CD4-positive, CD25-positive, alpha-beta regulatory T cell (primary cell): ENCODE results near the gene TLE3. TPM values are rescaled to one million over a fixed set of nuclear protein-coding genes. Genes with fewer than 3 reads are reported as not detected.

ENCODE experiments used
- ATAC-seq, 2 donors: fragments of 150-1000 bp; cut with Tn5 transposase; one replicate each; pipeline ENCODE4 v1.10.0; 2021; ENCODE audit warnings: low read depth in 2 of 2, moderate number of reproducible peaks in 2 of 2, moderate library complexity in 1 of 2
- DNase-seq, 3 donors: peaks; one replicate each; pipeline versions ENCODE4 v3.0.0 to v3.0.0-alpha.2; 2012 to 2022; ENCODE audit warnings: mixed read lengths in 1 of 3
- H3K27ac ChIP-seq: one replicate; pipeline ENCODE4 v1.7.0; 2013; ENCODE audit warnings: mild to moderate bottlenecking, low read length; ENCODE audit not compliant: insufficient read depth, poor library complexity, severe bottlenecking
- H3K27me3 ChIP-seq: one replicate; pipeline ENCODE4 v1.7.0; 2013; ENCODE audit warnings: low read length; ENCODE audit not compliant: control insufficient read depth, insufficient read depth
- H3K36me3 ChIP-seq: one replicate; pipeline ENCODE4 v1.7.0; 2013; ENCODE audit warnings: mild to moderate bottlenecking, low read length, moderate library complexity; ENCODE audit not compliant: control insufficient read depth, insufficient read depth
- H3K4me1 ChIP-seq: 2 replicates; pipeline ENCODE4 v1.7.0; 2013; ENCODE audit warnings: mild to moderate bottlenecking, low read length; ENCODE audit not compliant: insufficient read depth, control insufficient read depth, poor library complexity, severe bottlenecking
- H3K4me3 ChIP-seq: one replicate; pipeline ENCODE4 v1.7.0; 2013; ENCODE audit warnings: low read depth, mild to moderate bottlenecking, low read length, moderate library complexity
- H3K9me3 ChIP-seq, 2 experiments: 1 replicate in 1 of 2; 2 replicates in 1 of 2; pipeline ENCODE4 v1.7.0; 2013; ENCODE audit warnings: low read length in 2 of 2, mild to moderate bottlenecking in 1 of 2, moderate library complexity in 1 of 2; ENCODE audit not compliant: control insufficient read depth in 2 of 2
- H3K27ac Mint-ChIP-seq, 3 donors: one replicate each; pipeline ENCODE4 v1.8.0; 2020 to 2022; ENCODE audit warnings: mild to moderate bottlenecking in 3 of 3, mixed read lengths in 3 of 3, moderate library complexity in 2 of 3
- H3K27me3 Mint-ChIP-seq: one replicate; pipeline ENCODE4 v1.8.0; 2022; ENCODE audit warnings: mild to moderate bottlenecking, mixed read lengths
- H3K36me3 Mint-ChIP-seq: one replicate; pipeline ENCODE4 v1.8.0; 2020; ENCODE audit warnings: mixed read lengths
- H3K4me1 Mint-ChIP-seq, 4 donors: one replicate each; pipeline ENCODE4 v1.8.0; 2020 to 2022; ENCODE audit warnings: mixed read lengths in 4 of 4, mild to moderate bottlenecking in 1 of 4
- H3K4me3 Mint-ChIP-seq, 4 donors: one replicate each; pipeline ENCODE4 v1.8.0; 2020 to 2022; ENCODE audit warnings: mild to moderate bottlenecking in 4 of 4, mixed read lengths in 4 of 4, moderate library complexity in 3 of 4
- H3K9me3 Mint-ChIP-seq, 7 donors: one replicate each; pipeline ENCODE4 v1.8.0; 2020 to 2022; ENCODE audit warnings: mixed read lengths in 7 of 7, mild to moderate bottlenecking in 3 of 7, moderate library complexity in 2 of 7
- polyA plus RNA-seq, 4 donors: library from polyadenylated mRNA; unstranded; fragments of 300-500 nt; fragmentation: Illumina TruSeq; gene quantifications; one replicate each; pipeline ENCODE4 v1.2.3, GENCODE V29; 2021
- total RNA-seq: library from RNA; stranded (reverse); gene quantifications from one replicate; pipeline ENCODE4 v1.2.3, GENCODE V29; 2022

Gene TLE3
- total and polyA plus RNA-seq, 5 donors from 2014 or later: 8.4 to 115 (median 12.7) TPM

DNA sequence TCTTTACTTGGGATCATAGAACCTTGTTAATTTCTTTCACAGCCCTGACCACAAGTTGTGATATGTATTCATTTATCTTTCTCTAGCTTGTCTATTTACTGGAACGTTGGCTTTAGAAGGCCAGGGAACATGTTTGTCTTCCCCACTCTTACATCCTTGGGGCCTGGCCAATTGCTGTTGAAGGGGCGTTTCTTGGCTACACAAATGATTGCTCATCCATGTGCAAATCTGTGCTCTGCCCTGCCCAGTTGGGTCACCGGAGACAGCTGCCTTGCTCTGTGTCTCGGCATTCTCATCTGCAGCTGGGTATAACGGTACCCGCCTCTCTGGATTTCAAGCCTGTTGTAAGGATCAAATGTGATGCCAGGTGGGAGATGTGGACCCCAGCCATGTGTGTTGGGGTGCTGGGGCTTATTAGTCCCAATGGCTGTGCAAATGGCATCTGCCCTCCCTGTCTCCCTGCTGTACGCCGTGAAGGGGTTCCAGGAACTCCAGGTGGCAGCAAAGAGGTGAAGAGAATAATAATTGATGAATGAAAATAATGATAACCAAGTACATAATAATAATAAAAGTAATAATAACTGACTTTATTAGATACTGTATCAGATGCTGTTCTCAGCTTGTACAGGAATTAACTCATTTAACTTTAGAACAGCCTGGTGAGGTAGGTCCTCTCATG lies 24.0 kb upstream of the TLE3 start:
- Histone ChIP-seq H3K27me3 (peaks cover 4% of the 10 kb centered on the region), H3K36me3 (no peaks in the 10 kb centered on the region), H3K27ac (no peak overlapping the region), H3K4me1 (no peaks in the 10 kb centered on the region), H3K4me3 (no peak overlapping the region), H3K9me3 (no peaks in the 10 kb centered on the region)
- Mint-ChIP-seq H3K27ac (no peak overlapping the region), H3K9me3 (no peaks in the 10 kb centered on the region), H3K4me1 (no peaks in the 10 kb centered on the region), H3K4me3 (no peak overlapping the region), H3K27me3 (peaks cover 21% of the 10 kb centered on the region), H3K36me3 (no peaks in the 10 kb centered on the region)
- no peak for DNase-seq
- no peak for ATAC-seq

GRCh38 chr15:70120958-70121623 lies 23.4 kb upstream of the TLE3 start:
- Mint-ChIP-seq H3K36me3 (no peaks in the 10 kb centered on the region), H3K9me3 (no peaks in the 10 kb centered on the region), H3K27ac (no peak overlapping the region), H3K4me1 (no peaks in the 10 kb centered on the region), H3K27me3 (peaks cover 15% of the 10 kb centered on the region), H3K4me3 (no peak overlapping the region)
- H3K27ac ChIP-seq: no peak overlapping the region
- H3K9me3 ChIP-seq: no peaks in the 10 kb centered on the region
- H3K36me3 ChIP-seq: no peaks in the 10 kb centered on the region
- ATAC-seq: no peak
- H3K4me3 ChIP-seq: no peak overlapping the region
- no peak for DNase-seq
- no peaks in the 10 kb centered on the region for H3K4me1 ChIP-seq
- peaks cover 4% of the 10 kb centered on the region for H3K27me3 ChIP-seq

DNA sequence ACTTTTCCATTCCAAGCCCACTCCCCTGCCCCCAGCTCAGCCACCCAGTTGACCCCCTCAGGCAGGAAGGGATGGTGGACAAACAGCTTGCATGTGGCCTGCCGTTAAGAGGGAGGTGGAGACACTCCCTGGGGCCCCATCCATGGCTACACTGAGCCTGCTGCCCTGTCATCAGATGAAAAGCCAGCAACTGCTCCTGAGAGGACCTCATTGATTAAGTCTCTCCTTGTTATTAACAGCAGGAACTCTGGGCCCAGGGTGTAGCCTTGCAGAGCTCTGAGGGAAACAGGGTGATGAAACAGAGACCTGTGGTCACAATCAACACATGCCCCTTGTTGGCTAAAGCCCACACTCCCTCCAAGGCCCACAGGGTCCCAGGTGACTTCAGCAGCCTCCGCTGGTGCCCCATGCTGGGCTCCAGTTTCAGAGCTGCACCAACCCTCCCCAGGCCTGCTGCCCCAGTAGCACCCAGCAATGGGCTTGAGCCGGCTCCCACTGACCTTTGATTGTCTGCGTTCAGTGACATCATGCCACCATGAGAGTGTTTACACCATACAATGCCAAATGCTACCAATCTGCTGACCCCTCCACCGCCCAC lies 22.3 kb upstream of the TLE3 start:
- H3K27me3 ChIP-seq: peaks cover 3% of the 10 kb centered on the region
- ATAC-seq (no peak), DNase-seq (no peak)
- H3K4me3 Mint-ChIP-seq: no peak overlapping the region
- peaks cover 19% of the 10 kb centered on the region for H3K27me3 Mint-ChIP-seq
- H3K36me3 Mint-ChIP-seq: no peaks in the 10 kb centered on the region
- H3K27ac ChIP-seq: no peak overlapping the region
- H3K27ac Mint-ChIP-seq: peak overlapping the region in 1 of 3 donors; percentile 20
- no peaks in the 10 kb centered on the region for H3K4me1 ChIP-seq
- no peaks in the 10 kb centered on the region for H3K9me3 ChIP-seq
- H3K36me3 ChIP-seq: no peaks in the 10 kb centered on the region
- H3K4me1 Mint-ChIP-seq: no peaks in the 10 kb centered on the region
- H3K4me3 ChIP-seq: no peak overlapping the region
- no peaks in the 10 kb centered on the region for H3K9me3 Mint-ChIP-seq

DNA sequence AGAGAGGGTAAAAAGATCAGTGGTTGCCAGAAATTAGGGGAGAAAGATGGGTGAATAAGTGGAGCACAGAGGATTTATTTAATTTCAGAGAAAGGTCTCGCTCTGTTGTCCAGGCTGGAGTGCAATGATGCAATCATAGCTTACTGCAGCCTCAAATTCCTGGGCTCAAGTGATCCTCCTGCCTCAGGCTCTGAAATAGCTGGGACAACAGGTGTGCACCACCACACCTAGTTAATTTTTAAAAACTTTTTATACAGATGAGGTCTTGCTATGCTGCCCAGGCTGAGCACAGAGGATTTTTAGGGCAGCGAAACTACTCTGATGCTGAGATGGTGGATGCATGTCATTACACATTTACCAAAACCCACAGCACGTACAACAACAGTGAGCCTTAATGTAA lies 20.9 kb upstream of the TLE3 start:
- Histone ChIP-seq H3K9me3 (no peaks in the 10 kb centered on the region), H3K36me3 (no peaks in the 10 kb centered on the region), H3K27me3 (peaks cover 3% of the 10 kb centered on the region), H3K27ac (no peak overlapping the region), H3K4me1 (no peaks in the 10 kb centered on the region), H3K4me3 (no peak overlapping the region)
- Mint-ChIP-seq H3K27ac (no peak overlapping the region), H3K27me3 (peaks cover 29% of the 10 kb centered on the region), H3K9me3 (no peaks in the 10 kb centered on the region), H3K4me3 (no peak overlapping the region), H3K36me3 (no peaks in the 10 kb centered on the region), H3K4me1 (no peaks in the 10 kb centered on the region)
- DNase-seq (no peak), ATAC-seq (no peak)

- H3K27ac Mint-ChIP-seq: no peak overlapping the region
- H3K36me3 Mint-ChIP-seq: no peaks in the 10 kb centered on the region
- Histone ChIP-seq H3K27ac (no peak overlapping the region), H3K27me3 (peaks cover 3% of the 10 kb centered on the region), H3K4me3 (no peak overlapping the region), H3K36me3 (no peaks in the 10 kb centered on the region), H3K9me3 (no peaks in the 10 kb centered on the region), H3K4me1 (no peaks in the 10 kb centered on the region)
- DNase-seq: no peak
- peaks cover 25% of the 10 kb centered on the region for H3K27me3 Mint-ChIP-seq
- no peak overlapping the region for H3K4me3 Mint-ChIP-seq
- H3K4me1 Mint-ChIP-seq: no peaks in the 10 kb centered on the region
- no peak for ATAC-seq
- H3K9me3 Mint-ChIP-seq: no peaks in the 10 kb centered on the region
Measured at GRCh38 chr15:70116317-70116716, 18.6 kb upstream of the TLE3 start.

GRCh38 chr15:70114221-70114620 lies 16.5 kb upstream of the TLE3 start:
- H3K4me1 Mint-ChIP-seq: no peaks in the 10 kb centered on the region
- no peak overlapping the region for H3K4me3 Mint-ChIP-seq
- DNase-seq (no peak), ATAC-seq (no peak)
- Histone ChIP-seq H3K27ac (no peak overlapping the region), H3K4me3 (no peak overlapping the region), H3K27me3 (peaks cover 3% of the 10 kb centered on the region), H3K9me3 (no peaks in the 10 kb centered on the region), H3K4me1 (no peaks in the 10 kb centered on the region), H3K36me3 (no peaks in the 10 kb centered on the region)
- no peaks in the 10 kb centered on the region for H3K9me3 Mint-ChIP-seq
- no peaks in the 10 kb centered on the region for H3K36me3 Mint-ChIP-seq
- peaks cover 40% of the 10 kb centered on the region for H3K27me3 Mint-ChIP-seq
- H3K27ac Mint-ChIP-seq: no peak overlapping the region

GRCh38 chr15:70113304-70113700 lies 15.6 kb upstream of the TLE3 start:
- no peak overlapping the region for H3K27ac ChIP-seq
- no peaks in the 10 kb centered on the region for H3K9me3 ChIP-seq
- H3K4me3 ChIP-seq: no peak overlapping the region
- no peak overlapping the region for H3K4me3 Mint-ChIP-seq
- H3K27me3 ChIP-seq: peaks cover 3% of the 10 kb centered on the region
- H3K4me1 Mint-ChIP-seq: no peaks in the 10 kb centered on the region
- DNase-seq: no peak
- H3K36me3 Mint-ChIP-seq: no peaks in the 10 kb centered on the region
- H3K27me3 Mint-ChIP-seq: peaks cover 45% of the 10 kb centered on the region
- H3K4me1 ChIP-seq: no peaks in the 10 kb centered on the region
- no peak overlapping the region for H3K27ac Mint-ChIP-seq
- ATAC-seq: no peak
- no peaks in the 10 kb centered on the region for H3K36me3 ChIP-seq
- no peaks in the 10 kb centered on the region for H3K9me3 Mint-ChIP-seq
